ENCODE data around the gene IVNS1ABP. TPM values are rescaled to one million over a fixed set of nuclear protein-coding genes. Genes with fewer than 3 reads are reported as not detected.

The IVNS1ABP gene
- total and polyA plus RNA-seq, 9 of the 15 experiments (the other 6 are each of a cell fraction or from before 2014, with no cell fraction given): 30.6 to 126 (median 77.7) TPM

GRCh38 chr1:185284533-185285276 is 32.3 kb downstream of the IVNS1ABP start (continued):
- TF ChIP-seq ZNF41 (CRISPR knock-in tag; conservative IDR thresholded peaks at IDR 0.05) (0 out of 2 replicates have a peak, but pooled peaks have one; percentile 61), NR2F6 (CRISPR knock-in tag; IDR thresholded peaks at IDR 0.05) (no peak), NCOA6 (IDR thresholded peaks at IDR 0.05) (peak; percentile 47; the same call in 1 of the 2 replicates), MNT (conservative IDR thresholded peaks at IDR 0.05) (peak in 1 of 2 experiments; percentile 71), ADNP (tag; IDR thresholded peaks at IDR 0.05) (peak; percentile 78; the same call in 1 of the 2 replicates), ZNF695 (CRISPR knock-in tag; IDR thresholded peaks at IDR 0.05) (no peak), ZNF239 (CRISPR knock-in tag; IDR thresholded peaks at IDR 0.05) (peak; percentile 41), MYBL2 (IDR thresholded peaks at IDR 0.05; ENCODE audit: low read depth) (peak; percentile 99), MYBL2 (CRISPR knock-in tag; IDR thresholded peaks at IDR 0.05; ENCODE audit: borderline replicate concordance) (peak; percentile 85; the same call in 1 of the 2 replicates), ZNF696 (CRISPR knock-in tag; conservative IDR thresholded peaks at IDR 0.05) (no peak), POLR2A (conservative IDR thresholded peaks at IDR 0.05) (no peak), NFE2 (IDR thresholded peaks at IDR 0.05; ENCODE audit: low read depth) (peak; percentile 77), ARID4B (CRISPR knock-in tag; IDR thresholded peaks at IDR 0.05) (0 out of 2 replicates have a peak, but pooled peaks have one; percentile 48), GATAD2B (IDR thresholded peaks at IDR 0.05; ENCODE audit: borderline replicate concordance) (peak; percentile 68)
- TF ChIP-seq, protein P1, sequence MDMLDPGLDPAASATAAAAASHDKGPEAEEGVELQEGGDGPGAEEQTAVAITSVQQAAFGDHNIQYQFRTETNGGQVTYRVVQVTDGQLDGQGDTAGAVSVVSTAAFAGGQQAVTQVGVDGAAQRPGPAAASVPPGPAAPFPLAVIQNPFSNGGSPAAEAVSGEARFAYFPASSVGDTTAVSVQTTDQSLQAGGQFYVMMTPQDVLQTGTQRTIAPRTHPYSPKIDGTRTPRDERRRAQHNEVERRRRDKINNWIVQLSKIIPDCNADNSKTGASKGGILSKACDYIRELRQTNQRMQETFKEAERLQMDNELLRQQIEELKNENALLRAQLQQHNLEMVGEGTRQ (CRISPR knock-in tag; IDR thresholded peaks at IDR 0.05): no peak
- TF ChIP-seq, protein P2, sequence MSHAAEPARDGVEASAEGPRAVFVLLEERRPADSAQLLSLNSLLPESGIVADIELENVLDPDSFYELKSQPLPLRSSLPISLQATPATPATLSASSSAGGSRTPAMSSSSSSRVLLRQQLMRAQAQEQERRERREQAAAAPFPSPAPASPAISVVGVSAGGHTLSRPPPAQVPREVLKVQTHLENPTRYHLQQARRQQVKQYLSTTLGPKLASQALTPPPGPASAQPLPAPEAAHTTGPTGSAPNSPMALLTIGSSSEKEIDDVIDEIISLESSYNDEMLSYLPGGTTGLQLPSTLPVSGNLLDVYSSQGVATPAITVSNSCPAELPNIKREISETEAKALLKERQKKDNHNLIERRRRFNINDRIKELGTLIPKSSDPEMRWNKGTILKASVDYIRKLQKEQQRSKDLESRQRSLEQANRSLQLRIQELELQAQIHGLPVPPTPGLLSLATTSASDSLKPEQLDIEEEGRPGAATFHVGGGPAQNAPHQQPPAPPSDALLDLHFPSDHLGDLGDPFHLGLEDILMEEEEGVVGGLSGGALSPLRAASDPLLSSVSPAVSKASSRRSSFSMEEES (CRISPR knock-in tag; IDR thresholded peaks at IDR 0.05): no peak
- TF ChIP-seq, protein P3, sequence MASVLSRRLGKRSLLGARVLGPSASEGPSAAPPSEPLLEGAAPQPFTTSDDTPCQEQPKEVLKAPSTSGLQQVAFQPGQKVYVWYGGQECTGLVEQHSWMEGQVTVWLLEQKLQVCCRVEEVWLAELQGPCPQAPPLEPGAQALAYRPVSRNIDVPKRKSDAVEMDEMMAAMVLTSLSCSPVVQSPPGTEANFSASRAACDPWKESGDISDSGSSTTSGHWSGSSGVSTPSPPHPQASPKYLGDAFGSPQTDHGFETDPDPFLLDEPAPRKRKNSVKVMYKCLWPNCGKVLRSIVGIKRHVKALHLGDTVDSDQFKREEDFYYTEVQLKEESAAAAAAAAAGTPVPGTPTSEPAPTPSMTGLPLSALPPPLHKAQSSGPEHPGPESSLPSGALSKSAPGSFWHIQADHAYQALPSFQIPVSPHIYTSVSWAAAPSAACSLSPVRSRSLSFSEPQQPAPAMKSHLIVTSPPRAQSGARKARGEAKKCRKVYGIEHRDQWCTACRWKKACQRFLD (CRISPR knock-in tag; IDR thresholded peaks at IDR 0.05): peak; percentile 93
